ENCODE results near the gene ABCC10.

The ABCC10 gene

GRCh38 chr6:43499028-43499815, 71.9 kb downstream of the ABCC10 start:
- no peak for DNase-seq
